Measurements from ENCODE around the gene KSR2.

DNA sequence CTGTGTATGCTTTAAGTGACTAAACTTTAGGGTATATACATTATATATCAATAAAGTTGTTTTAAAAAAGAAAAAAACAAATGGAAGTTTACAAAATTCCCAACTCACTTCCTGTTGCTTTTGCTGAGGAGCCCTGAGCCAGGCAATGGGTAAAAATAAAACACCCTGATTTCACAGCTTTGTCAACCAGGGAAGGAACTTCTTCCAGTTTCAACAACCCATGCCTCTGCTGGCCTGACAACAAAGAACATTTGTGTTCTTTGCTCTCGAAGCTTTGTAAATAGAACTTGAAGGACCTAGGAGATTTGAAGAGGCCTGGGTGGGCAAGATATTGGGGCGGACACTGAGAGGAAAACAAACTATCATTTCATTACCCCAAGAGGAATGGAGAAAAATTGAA lies 466.2 kb downstream of the KSR2 start:
- TF ChIP-seq, protein P1, sequence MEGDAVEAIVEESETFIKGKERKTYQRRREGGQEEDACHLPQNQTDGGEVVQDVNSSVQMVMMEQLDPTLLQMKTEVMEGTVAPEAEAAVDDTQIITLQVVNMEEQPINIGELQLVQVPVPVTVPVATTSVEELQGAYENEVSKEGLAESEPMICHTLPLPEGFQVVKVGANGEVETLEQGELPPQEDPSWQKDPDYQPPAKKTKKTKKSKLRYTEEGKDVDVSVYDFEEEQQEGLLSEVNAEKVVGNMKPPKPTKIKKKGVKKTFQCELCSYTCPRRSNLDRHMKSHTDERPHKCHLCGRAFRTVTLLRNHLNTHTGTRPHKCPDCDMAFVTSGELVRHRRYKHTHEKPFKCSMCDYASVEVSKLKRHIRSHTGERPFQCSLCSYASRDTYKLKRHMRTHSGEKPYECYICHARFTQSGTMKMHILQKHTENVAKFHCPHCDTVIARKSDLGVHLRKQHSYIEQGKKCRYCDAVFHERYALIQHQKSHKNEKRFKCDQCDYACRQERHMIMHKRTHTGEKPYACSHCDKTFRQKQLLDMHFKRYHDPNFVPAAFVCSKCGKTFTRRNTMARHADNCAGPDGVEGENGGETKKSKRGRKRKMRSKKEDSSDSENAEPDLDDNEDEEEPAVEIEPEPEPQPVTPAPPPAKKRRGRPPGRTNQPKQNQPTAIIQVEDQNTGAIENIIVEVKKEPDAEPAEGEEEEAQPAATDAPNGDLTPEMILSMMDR (IDR thresholded peaks at IDR 0.05): no peak
- TF ChIP-seq POLR2A (IDR thresholded peaks at IDR 0.05): no peak
